Type B pancreatic cell (in vitro differentiated cells): ENCODE measurements around the gene FTHL17. TPM values are rescaled to one million over a fixed set of nuclear protein-coding genes. Genes with fewer than 3 reads are reported as not detected.

Source experiments
- DNase-seq: peaks from one replicate; pipeline ENCODE4 v3.0.0; 2021; ENCODE audit warnings: mixed read lengths; ENCODE audit not compliant: unreplicated experiment; ENCODE audit errors: extremely low spot score
- H3K27ac Mint-ChIP-seq: 2 replicates; pipeline ENCODE4 v1.8.0; 2021; ENCODE audit warnings: mild to moderate bottlenecking, mixed read lengths
- H3K27me3 Mint-ChIP-seq: 2 replicates; pipeline ENCODE4 v1.8.0; 2021; ENCODE audit warnings: mixed read lengths
- H3K36me3 Mint-ChIP-seq: 2 replicates; pipeline ENCODE4 v1.8.0; 2021; ENCODE audit warnings: mixed read lengths
- H3K4me1 Mint-ChIP-seq: one replicate; pipeline ENCODE4 v1.8.0; 2021; ENCODE audit warnings: mixed read lengths; ENCODE audit not compliant: unreplicated experiment
- H3K4me3 Mint-ChIP-seq: 2 replicates; pipeline ENCODE4 v1.8.0; 2021; ENCODE audit warnings: mild to moderate bottlenecking, mixed read lengths
- H3K9me3 Mint-ChIP-seq: 2 replicates; pipeline ENCODE4 v1.8.0; 2021; ENCODE audit warnings: mixed read lengths
- CTCF ChIP-seq: fragments of 200-600 bp; sonication (generic); conservative IDR thresholded peaks from 2 replicates; pipeline ENCODE4 v1.5.0; 2021; ENCODE audit warnings: antibody characterized with exemption, mild to moderate bottlenecking
- long read RNA-seq: library from polyadenylated mRNA; unstranded; transcript quantifications from one replicate; pipeline ENCODE4 v2.0.0, GENCODE V29; 2020
- total RNA-seq: library from RNA; stranded (reverse); gene quantifications from 2 replicates; pipeline ENCODE4 v1.2.1, GENCODE V29; 2021; ENCODE audit warnings: low replicate concordance

Gene FTHL17
- total RNA-seq, result not detected in 2 replicates
- long read RNA-seq, result 0 reads

- peaks cover 4% of the 10 kb centered on the region for H3K36me3 Mint-ChIP-seq
- DNase-seq, result no peak
- H3K9me3 Mint-ChIP-seq, result no peaks in the 10 kb centered on the region
- no peak within 1 kb of the TSS for H3K27ac Mint-ChIP-seq
- H3K27me3 Mint-ChIP-seq, result no peaks in the 10 kb centered on the region
- no peak for TF ChIP-seq CTCF
- H3K4me1 Mint-ChIP-seq, result no peaks in the 10 kb centered on the region
- H3K4me3 Mint-ChIP-seq, result no peak within 1 kb of the TSS
Observed at GRCh38 chrX:31071725-31072124, at the start of gene FTHL17. Gene FTHL17, minus strand, starts transcription at chrX:31072041. Its CDS starts 88 bp downstream, at chrX:31071953.

- no peak for TF ChIP-seq CTCF
- Mint-ChIP-seq H3K9me3 (peaks cover 7% of the 10 kb centered on the region), H3K27me3 (peaks cover 6% of the 10 kb centered on the region), H3K36me3 (no peaks in the 10 kb centered on the region), H3K4me3 (no peak overlapping the region), H3K27ac (no peak overlapping the region), H3K4me1 (no peaks in the 10 kb centered on the region)
- no peak for DNase-seq
Observed at GRCh38 chrX:31117266-31117665, 45.4 kb upstream of the FTHL17 start.

- Mint-ChIP-seq H3K27ac (no peak overlapping the region), H3K9me3 (peaks cover 9% of the 10 kb centered on the region), H3K4me3 (no peak overlapping the region), H3K36me3 (no peaks in the 10 kb centered on the region), H3K27me3 (peaks cover 6% of the 10 kb centered on the region), H3K4me1 (no peaks in the 10 kb centered on the region)
- no peak for DNase-seq
- TF ChIP-seq CTCF, result no peak
Observed at GRCh38 chrX:31115398-31115797, 43.6 kb upstream of the FTHL17 start.

- no peak for TF ChIP-seq CTCF
- no peak overlapping the region for H3K4me3 Mint-ChIP-seq
Observed at GRCh38 chrX:31114858-31115257, 43.0 kb upstream of the FTHL17 start.

GRCh38 chrX:31112226-31112999 lies 40.6 kb upstream of the FTHL17 start:
- Mint-ChIP-seq H3K4me1 (no peaks in the 10 kb centered on the region), H3K36me3 (no peaks in the 10 kb centered on the region), H3K4me3 (no peak overlapping the region), H3K27ac (no peak overlapping the region), H3K27me3 (peaks cover 6% of the 10 kb centered on the region), H3K9me3 (peaks cover 9% of the 10 kb centered on the region)
- TF ChIP-seq CTCF, result no peak
- no peak for DNase-seq

More at GRCh38 chrX:31114858-31115257, 43.0 kb upstream of the FTHL17 start:
- Mint-ChIP-seq H3K27me3 (peaks cover 6% of the 10 kb centered on the region), H3K9me3 (peaks cover 9% of the 10 kb centered on the region), H3K27ac (no peak overlapping the region), H3K4me1 (no peaks in the 10 kb centered on the region), H3K36me3 (no peaks in the 10 kb centered on the region)
- DNase-seq, result no peak
